Omental fat pad (tissue), 4 donors: ENCODE measurements around the gene GOLIM4. TPM values are rescaled to one million over a fixed set of nuclear protein-coding genes. Genes with fewer than 3 reads are reported as not detected.

Experiments
- ATAC-seq: fragments of 150-250 bp; one replicate; pipeline ENCODE4 v1.9.1; 2016; ENCODE audit warnings: mild to moderate bottlenecking, moderate library complexity; ENCODE audit not compliant: low FRiP score
- DNase-seq: peaks from one replicate; pipeline ENCODE4 v3.0.0-alpha.2; 2019; ENCODE audit warnings: low spot score
- CTCF ChIP-seq, 3 donors: fragments of 450-650 bp; IDR thresholded peaks; one replicate each; pipeline ENCODE4 v1.5.1; 2016 to 2017; ENCODE audit warnings: antibody characterized with exemption in 3 of 3, mild to moderate bottlenecking in 3 of 3, moderate library complexity in 2 of 3
- total RNA-seq, 4 donors: library from RNA; depleted of rRNA; stranded (reverse); fragments of >200 nt; gene quantifications; one replicate each; pipeline ENCODE4 v1.1.0, GENCODE V29; 2016

GOLIM4 gene
- total RNA-seq, 4 donors from 2014 or later: 30.3 to 46.2 (median 34.8) TPM

- ATAC-seq: no peak
- no peak for TF ChIP-seq CTCF (IDR thresholded peaks at IDR 0.05)
- no peak for DNase-seq
Observed at GRCh38 chr3:168091302-168091858, 4.3 kb downstream of the GOLIM4 start.

GRCh38 chr3:168090306-168091085, 5.2 kb downstream of the GOLIM4 start:
- ATAC-seq (no peak), DNase-seq (no peak)
- TF ChIP-seq CTCF (IDR thresholded peaks at IDR 0.05): no peak

- DNase-seq (no peak), ATAC-seq (no peak)
- TF ChIP-seq CTCF (IDR thresholded peaks at IDR 0.05): no peak
Observed at GRCh38 chr3:168089179-168089771, 6.4 kb downstream of the GOLIM4 start.

GRCh38 chr3:168088106-168088720, 7.5 kb downstream of the GOLIM4 start:
- TF ChIP-seq CTCF (IDR thresholded peaks at IDR 0.05): no peak
- no peak for ATAC-seq

GRCh38 chr3:168087539-168087938, 8.2 kb downstream of the GOLIM4 start:
- TF ChIP-seq CTCF (IDR thresholded peaks at IDR 0.05): no peak
- DNase-seq (no peak), ATAC-seq (no peak)

More at GRCh38 chr3:168088106-168088720, 7.5 kb downstream of the GOLIM4 start:
- no peak for DNase-seq

GRCh38 chr3:168086541-168087260, 9.0 kb downstream of the GOLIM4 start:
- no peak for TF ChIP-seq CTCF (IDR thresholded peaks at IDR 0.05)
- DNase-seq: no peak

More at GRCh38 chr3:168086541-168087260, 9.0 kb downstream of the GOLIM4 start:
- ATAC-seq: no peak
